ENCODE measurements around the gene POU4F3. TPM values are rescaled to one million over a fixed set of nuclear protein-coding genes. Genes with fewer than 3 reads are reported as not detected.

The POU4F3 gene
- total and polyA plus RNA-seq, 4 donors = 0.15 to 0.64 (median 0.16) TPM; not detected in 1

GRCh38 chr5:146342882-146343865 is 4.5 kb downstream of the POU4F3 start:
- Histone ChIP-seq H3K9me3 (ENCODE audit: control insufficient read depth, low read length) (no peaks in the 10 kb centered on the region), H3K27me3 (ENCODE audit: control insufficient read depth in 1 of 2, insufficient read depth in 2 of 2, low read length in 1 of 2) (peaks cover 0 to 2% of the 10 kb centered on the region in 2 donors), H3K4me3 (ENCODE audit: low read length in 2 of 2) (no peak overlapping the region), H3K27ac (ENCODE audit: low read depth in 1 of 2, low read length in 2 of 2) (no peak overlapping the region), H3K36me3 (ENCODE audit: control insufficient read depth in 1 of 2, insufficient read depth in 2 of 2, low read length in 1 of 2) (no peaks in the 10 kb centered on the region), H3K4me1 (ENCODE audit: control insufficient read depth in 1 of 2, insufficient read depth in 2 of 2, low read length in 2 of 2) (no peaks in the 10 kb centered on the region)
- DNase-seq (no peak), ATAC-seq (ENCODE audit: low FRiP score) (no peak)
- WGBS, 2 donors = 3 to 4% methylated on average over 46 of the region's 46 CpGs
- intact Hi-C loops (cut with DNase I) = no loop called here

DNA sequence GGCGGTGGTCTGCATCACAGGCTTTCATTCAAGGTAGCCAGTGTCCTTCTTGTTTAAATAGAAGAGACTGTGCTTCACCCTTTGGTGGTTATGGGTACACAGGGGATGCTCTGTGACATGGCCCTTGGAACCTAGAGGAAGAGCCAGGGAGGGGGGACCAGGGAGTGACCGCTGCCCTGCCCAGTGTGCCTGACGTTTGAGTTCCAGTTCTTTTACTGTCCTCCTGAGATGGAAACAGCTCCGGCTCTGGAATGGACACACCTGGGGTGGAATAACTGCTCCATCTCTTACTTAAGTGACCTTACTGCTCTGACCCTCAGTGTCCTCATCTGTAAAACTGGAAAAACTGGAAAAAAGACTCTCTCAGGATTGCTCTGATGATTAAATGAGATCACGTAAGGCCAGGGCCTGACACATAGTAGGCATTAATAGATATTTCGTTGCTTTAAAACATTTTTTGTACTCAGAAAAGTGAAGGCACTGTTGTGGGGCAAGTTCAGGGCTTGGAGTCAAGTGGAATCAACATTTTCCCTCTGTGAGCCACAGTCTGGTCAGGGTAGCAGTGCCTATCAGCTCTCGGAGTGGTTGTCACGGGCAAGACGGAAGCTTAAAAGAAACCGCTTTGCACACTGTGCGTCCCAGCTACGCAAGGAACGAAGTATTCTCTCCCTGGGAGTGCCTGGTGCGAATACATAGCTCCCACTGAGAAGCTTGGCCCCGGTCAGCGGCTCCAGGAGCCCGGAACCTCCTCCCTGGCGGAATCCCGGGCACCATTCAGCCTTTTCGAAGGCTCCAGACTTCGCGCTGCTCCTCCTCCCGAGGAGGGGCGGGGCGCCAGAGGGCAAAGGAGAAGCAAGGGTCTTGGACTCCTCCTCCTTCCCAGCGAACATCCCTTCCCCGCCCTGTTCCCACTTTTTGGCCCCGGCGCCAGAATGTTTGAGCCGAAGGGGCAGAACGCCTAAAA is 5.8 kb downstream of the POU4F3 start:
- ATAC-seq (ENCODE audit: low FRiP score) = no peak
- H3K4me3 ChIP-seq (ENCODE audit: low read length in 2 of 2) = no peak overlapping the region
- no peaks in the 10 kb centered on the region for H3K36me3 ChIP-seq (ENCODE audit: control insufficient read depth in 1 of 2, insufficient read depth in 2 of 2, low read length in 1 of 2)
- intact Hi-C loops (cut with DNase I) = no loop called here
- 3 to 4% methylated on average over 27 to 31 of the region's 31 CpGs for WGBS, 2 donors
- H3K9me3 ChIP-seq (ENCODE audit: control insufficient read depth, low read length) = no peaks in the 10 kb centered on the region
- no peak for DNase-seq
- no peak overlapping the region for H3K27ac ChIP-seq (ENCODE audit: low read depth in 1 of 2, low read length in 2 of 2)
- H3K4me1 ChIP-seq (ENCODE audit: control insufficient read depth in 1 of 2, insufficient read depth in 2 of 2, low read length in 2 of 2) = no peaks in the 10 kb centered on the region
- H3K27me3 ChIP-seq (ENCODE audit: control insufficient read depth in 1 of 2, insufficient read depth in 2 of 2, low read length in 1 of 2) = peaks cover 0 to 2% of the 10 kb centered on the region in 2 donors

- H3K9me3 ChIP-seq (ENCODE audit: control insufficient read depth, low read length) = no peaks in the 10 kb centered on the region
- no peaks in the 10 kb centered on the region for H3K36me3 ChIP-seq (ENCODE audit: control insufficient read depth in 1 of 2, insufficient read depth in 2 of 2, low read length in 1 of 2)
- H3K27me3 ChIP-seq (ENCODE audit: control insufficient read depth in 1 of 2, insufficient read depth in 2 of 2, low read length in 1 of 2) = peaks cover 0 to 2% of the 10 kb centered on the region in 2 donors
- WGBS, 2 donors = 6% methylated on average over 12 of the region's 12 CpGs
- DNase-seq = no peak
- H3K4me1 ChIP-seq (ENCODE audit: control insufficient read depth in 1 of 2, insufficient read depth in 2 of 2, low read length in 2 of 2) = no peaks in the 10 kb centered on the region
- intact Hi-C loops (cut with DNase I) = no loop called here
- H3K4me3 ChIP-seq (ENCODE audit: low read length in 2 of 2) = no peak overlapping the region
- no peak for ATAC-seq (ENCODE audit: low FRiP score)
- no peak overlapping the region for H3K27ac ChIP-seq (ENCODE audit: low read depth in 1 of 2, low read length in 2 of 2)
Observed at GRCh38 chr5:146345240-146345577, 6.6 kb downstream of the POU4F3 start.

- Histone ChIP-seq H3K4me1 (ENCODE audit: control insufficient read depth in 1 of 2, insufficient read depth in 2 of 2, low read length in 2 of 2) (no peaks in the 10 kb centered on the region), H3K36me3 (ENCODE audit: control insufficient read depth in 1 of 2, insufficient read depth in 2 of 2, low read length in 1 of 2) (no peaks in the 10 kb centered on the region), H3K4me3 (ENCODE audit: low read length in 2 of 2) (no peak overlapping the region), H3K9me3 (ENCODE audit: control insufficient read depth, low read length) (no peaks in the 10 kb centered on the region), H3K27ac (ENCODE audit: low read depth in 1 of 2, low read length in 2 of 2) (no peak overlapping the region), H3K27me3 (ENCODE audit: control insufficient read depth in 1 of 2, insufficient read depth in 2 of 2, low read length in 1 of 2) (peaks cover 0 to 2% of the 10 kb centered on the region in 2 donors)
- ATAC-seq (ENCODE audit: low FRiP score) (no peak), DNase-seq (no peak)
- intact Hi-C loops (cut with DNase I) = no loop called here
- 1 to 2% methylated on average over 64 to 76 of the region's 76 CpGs for WGBS, 2 donors
Observed at GRCh38 chr5:146345578-146346366, 7.1 kb downstream of the POU4F3 start.

- Histone ChIP-seq H3K4me3 (ENCODE audit: low read length in 2 of 2) (no peak overlapping the region), H3K36me3 (ENCODE audit: control insufficient read depth in 1 of 2, insufficient read depth in 2 of 2, low read length in 1 of 2) (no peaks in the 10 kb centered on the region), H3K4me1 (ENCODE audit: control insufficient read depth in 1 of 2, insufficient read depth in 2 of 2, low read length in 2 of 2) (no peaks in the 10 kb centered on the region), H3K27ac (ENCODE audit: low read depth in 1 of 2, low read length in 2 of 2) (no peak overlapping the region), H3K27me3 (ENCODE audit: control insufficient read depth in 1 of 2, insufficient read depth in 2 of 2, low read length in 1 of 2) (no peaks in the 10 kb centered on the region), H3K9me3 (ENCODE audit: control insufficient read depth, low read length) (no peaks in the 10 kb centered on the region)
- DNase-seq (no peak), ATAC-seq (ENCODE audit: low FRiP score) (no peak)
- intact Hi-C loops (cut with DNase I) = no loop called here
Observed at GRCh38 chr5:146357126-146357525, 18.5 kb downstream of the POU4F3 start.

DNA sequence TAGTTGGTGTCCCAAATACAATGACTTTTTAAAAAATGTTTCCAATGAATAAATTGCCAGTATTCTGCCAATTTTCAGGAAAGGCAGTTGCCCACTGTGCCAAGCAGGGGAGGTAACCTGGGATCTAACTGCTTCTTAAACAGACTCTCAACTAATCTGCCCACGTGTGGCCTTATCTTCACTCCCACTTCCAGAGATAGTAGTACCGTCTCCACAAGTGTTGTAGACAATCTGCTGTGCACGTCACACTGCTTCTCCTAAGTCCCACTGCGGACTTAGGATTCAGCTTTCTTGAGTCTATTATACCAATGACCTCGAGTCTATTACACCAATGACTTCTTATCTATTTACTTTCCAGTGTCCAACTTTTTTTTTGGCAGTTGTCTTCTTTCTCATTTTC is 21.2 kb downstream of the POU4F3 start:
- H3K4me1 ChIP-seq (ENCODE audit: control insufficient read depth in 1 of 2, insufficient read depth in 2 of 2, low read length in 2 of 2) = no peaks in the 10 kb centered on the region
- intact Hi-C loops (cut with DNase I) = no loop called here
- no peak overlapping the region for H3K4me3 ChIP-seq (ENCODE audit: low read length in 2 of 2)
- 64 to 69% methylated on average over 5 of the region's 5 CpGs for WGBS, 2 donors
- no peaks in the 10 kb centered on the region for H3K36me3 ChIP-seq (ENCODE audit: control insufficient read depth in 1 of 2, insufficient read depth in 2 of 2, low read length in 1 of 2)
- no peaks in the 10 kb centered on the region for H3K9me3 ChIP-seq (ENCODE audit: control insufficient read depth, low read length)
- no peak overlapping the region for H3K27ac ChIP-seq (ENCODE audit: low read depth in 1 of 2, low read length in 2 of 2)
- no peaks in the 10 kb centered on the region for H3K27me3 ChIP-seq (ENCODE audit: control insufficient read depth in 1 of 2, insufficient read depth in 2 of 2, low read length in 1 of 2)
- ATAC-seq (ENCODE audit: low FRiP score) (no peak), DNase-seq (no peak)

DNA sequence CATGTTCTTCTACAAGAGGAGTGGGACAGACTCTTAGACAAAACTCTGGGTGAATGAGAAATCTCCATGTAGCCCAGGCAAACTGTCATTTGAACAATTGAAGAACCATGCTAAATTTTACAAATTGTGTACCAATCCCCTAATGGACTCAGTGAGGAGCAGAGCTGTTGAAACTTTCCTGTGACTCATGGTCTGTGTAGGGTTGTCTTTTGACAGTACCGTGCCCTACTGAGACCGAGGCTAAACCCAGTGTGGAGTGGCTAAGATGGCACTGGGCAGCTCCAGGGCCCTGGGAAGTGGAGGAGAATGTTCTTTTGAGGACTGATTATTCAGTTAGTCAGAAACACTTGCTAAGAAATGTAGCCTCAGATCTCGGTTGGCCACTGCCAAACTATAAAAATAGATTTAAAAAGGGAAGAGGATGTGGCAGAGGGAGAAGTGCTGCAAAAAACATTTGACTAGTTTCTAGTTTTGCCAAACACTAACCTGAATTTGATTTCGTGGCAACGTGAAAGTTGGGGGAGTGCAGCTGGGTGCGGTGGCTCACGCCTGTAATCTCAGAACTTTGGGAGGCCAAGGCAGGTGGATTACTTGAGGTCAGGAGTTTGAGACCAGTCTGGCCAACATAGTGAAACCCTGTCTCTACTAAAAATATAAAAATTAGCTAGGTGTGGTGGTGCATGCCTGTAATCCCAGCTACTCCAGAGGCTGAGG is 24.7 kb downstream of the POU4F3 start:
- intact Hi-C loops (cut with DNase I) = no loop called here
- WGBS, 2 donors = 69 to 70% methylated on average over 7 of the region's 7 CpGs

GRCh38 chr5:146365618-146366017 is 27.0 kb downstream of the POU4F3 start:
- intact Hi-C loops (cut with DNase I) = no loop called here
- Histone ChIP-seq H3K36me3 (ENCODE audit: control insufficient read depth in 1 of 2, insufficient read depth in 2 of 2, low read length in 1 of 2) (no peaks in the 10 kb centered on the region), H3K27me3 (ENCODE audit: control insufficient read depth in 1 of 2, insufficient read depth in 2 of 2, low read length in 1 of 2) (no peaks in the 10 kb centered on the region), H3K27ac (ENCODE audit: low read depth in 1 of 2, low read length in 2 of 2) (no peak overlapping the region), H3K9me3 (ENCODE audit: control insufficient read depth, low read length) (no peaks in the 10 kb centered on the region), H3K4me3 (ENCODE audit: low read length in 2 of 2) (no peak overlapping the region), H3K4me1 (ENCODE audit: control insufficient read depth in 1 of 2, insufficient read depth in 2 of 2, low read length in 2 of 2) (no peaks in the 10 kb centered on the region)
- DNase-seq = no peak
- WGBS, 2 donors = 10 to 22% methylated on average over 2 of the region's 2 CpGs
- no peak for ATAC-seq (ENCODE audit: low FRiP score)

More for the DNA sequence above, 24.7 kb downstream of the POU4F3 start:
- no peaks in the 10 kb centered on the region for H3K27me3 ChIP-seq (ENCODE audit: control insufficient read depth in 1 of 2, insufficient read depth in 2 of 2, low read length in 1 of 2)
- no peak for DNase-seq
- no peak overlapping the region for H3K4me3 ChIP-seq (ENCODE audit: low read length in 2 of 2)
- H3K36me3 ChIP-seq (ENCODE audit: control insufficient read depth in 1 of 2, insufficient read depth in 2 of 2, low read length in 1 of 2) = no peaks in the 10 kb centered on the region
- ATAC-seq (ENCODE audit: low FRiP score) = no peak
- H3K9me3 ChIP-seq (ENCODE audit: control insufficient read depth, low read length) = no peaks in the 10 kb centered on the region
- no peak overlapping the region for H3K27ac ChIP-seq (ENCODE audit: low read depth in 1 of 2, low read length in 2 of 2)
- H3K4me1 ChIP-seq (ENCODE audit: control insufficient read depth in 1 of 2, insufficient read depth in 2 of 2, low read length in 2 of 2) = no peaks in the 10 kb centered on the region
